Panc1 (cell line): Measurements from ENCODE around the gene PCBP4. TPM values are rescaled to one million over a fixed set of nuclear protein-coding genes. Genes with fewer than 3 reads are reported as not detected.

Source experiments
- ATAC-seq: fragments of 200-7000 bp; cut with Tn5 transposase; 2 replicates; pipeline ENCODE4 v1.9.1; 2020; ENCODE audit warnings: mild to moderate bottlenecking, moderate library complexity
- BruUV-seq: library from RNA; stranded (reverse); fragments of 400-500 nt; replicated peaks from 2 replicates; lab custom pipeline; 2021; lab: Mats Ljungman, UMichigan
- CTCF ChIA-PET: fragments of 300-600 bp; sonication (Branson Sonifier 250); formaldehyde crosslinking; loops from one replicate; lab custom pipeline; 2022; ENCODE audit warnings: antibody characterized with exemption; lab: Charles Lee
- POLR2A ChIA-PET: fragments of 300-600 bp; sonication (Branson Sonifier 250); formaldehyde crosslinking; loops from one replicate; lab custom pipeline; 2022; ENCODE audit warnings: antibody characterized with exemption; lab: Charles Lee
- DNase-seq: peaks from one replicate; pipeline ENCODE4 v3.0.0-alpha.2; 2010; ENCODE audit warnings: low read depth, low spot score
- H3K27ac ChIP-seq: 2 replicates; pipeline ENCODE4 v1.5.1; 2011; ENCODE audit warnings: mild to moderate bottlenecking, low read length, inconsistent platforms
- H3K27me3 ChIP-seq: fragments of 200-500 bp; sonication (Bioruptor generic); 2 replicates; pipeline ENCODE4 v1.6.0; 2014; ENCODE audit warnings: low read length, inconsistent platforms; ENCODE audit not compliant: control insufficient read depth, insufficient read depth
- H3K36me3 ChIP-seq: fragments of 200-500 bp; sonication (Bioruptor generic); 2 replicates; pipeline ENCODE4 v1.5.1; 2014; ENCODE audit warnings: inconsistent platforms, mild to moderate bottlenecking, low read length, moderate library complexity; ENCODE audit not compliant: control insufficient read depth, insufficient read depth
- H3K4me1 ChIP-seq: 2 replicates; pipeline ENCODE4 v1.5.1; 2011; ENCODE audit warnings: inconsistent platforms, mild to moderate bottlenecking, low read length, moderate library complexity; ENCODE audit not compliant: control insufficient read depth, insufficient read depth
- H3K4me3 ChIP-seq, 2 experiments: 2 replicates each; pipeline ENCODE4 v1.5.1; 2011 to 2012; ENCODE audit warnings: low read depth in 2 of 2, low read length in 2 of 2, mild to moderate bottlenecking in 2 of 2, inconsistent platforms in 1 of 2, moderate library complexity in 1 of 2
- H3K9me3 ChIP-seq: fragments of 200-500 bp; sonication (Bioruptor generic); 2 replicates; pipeline ENCODE4 v1.5.1; 2014; ENCODE audit warnings: low read depth, mild to moderate bottlenecking, inconsistent platforms, low read length, moderate library complexity; ENCODE audit not compliant: control insufficient read depth, insufficient read depth
- CTCF ChIP-seq: fragments of 450-650 bp; IDR thresholded peaks from 2 replicates; pipeline ENCODE4 v1.5.1; 2017; ENCODE audit warnings: mild to moderate bottlenecking
- POLR2AphosphoS5 ChIP-seq: IDR thresholded peaks from 2 replicates; pipeline ENCODE4 v1.6.1; 2012; ENCODE audit warnings: mild to moderate bottlenecking, low read depth, low read length, moderate library complexity
- REST ChIP-seq, 2 experiments: IDR thresholded peaks; 2 replicates each; pipeline ENCODE4 v1.6.1; 2011 to 2012; ENCODE audit warnings: low read depth in 2 of 2, control low read depth in 1 of 2, low read length in 1 of 2, mild to moderate bottlenecking in 1 of 2, moderate library complexity in 1 of 2; ENCODE audit not compliant: insufficient read depth in 1 of 2
- SIN3A ChIP-seq: IDR thresholded peaks from 2 replicates; pipeline ENCODE4 v1.6.1; 2012; ENCODE audit warnings: low read depth, mild to moderate bottlenecking, low read length, moderate library complexity, borderline replicate concordance; ENCODE audit not compliant: insufficient read depth
- TCF7L2 ChIP-seq: IDR thresholded peaks from 2 replicates; pipeline ENCODE4 v1.6.1; 2011; ENCODE audit warnings: mild to moderate bottlenecking, low read depth, low read length, inconsistent platforms
- in situ Hi-C: cut with HindIII; loops from 2 replicates; pipeline ENCODE4 v1.10.0; 2016; ENCODE audit warnings: low sequenced_read_pairs, low pct_unique_long_range_greater_than_20kb
- intact Hi-C: fragments of 100-400 bp; cut with micrococcal nuclease; formaldehyde crosslinking; loops from one replicate; pipeline ENCODE4 v1.10.0; 2022; ENCODE audit not compliant: unreplicated experiment
- total RNA-seq: library from RNA; stranded (reverse); gene quantifications from one replicate; pipeline ENCODE4 v1.2.1, GENCODE V29; 2021; ENCODE audit not compliant: unreplicated experiment

PCBP4 gene
- total RNA-seq, 1 experiment from 2014 or later, result 58.0 TPM

GRCh38 chr3:51988286-51989146 lies 21.3 kb upstream of the PCBP4 start:
- no peaks in the 10 kb centered on the region for H3K9me3 ChIP-seq
- peaks cover 6% of the 10 kb centered on the region for H3K4me1 ChIP-seq
- intact Hi-C loops (no loop called here), in situ Hi-C loops (no loop called here)
- no peak overlapping the region for H3K27ac ChIP-seq
- no peak for DNase-seq
- ChIA-PET POLR2A (no interaction called here), CTCF (no interaction called here)
- no peaks in the 10 kb centered on the region for H3K27me3 ChIP-seq
- H3K36me3 ChIP-seq, result no peaks in the 10 kb centered on the region
- H3K4me3 ChIP-seq, result no peak overlapping the region
- TF ChIP-seq CTCF (no peak), SIN3A (no peak), POLR2AphosphoS5 (no peak), REST (IDR thresholded peaks at IDR 0.05; ENCODE audit: insufficient read depth in 1 of 2, low read depth in 2 of 2, low read length in 1 of 2) (no peak), TCF7L2 (no peak)
- no peak for ATAC-seq
- no TSS peak for BruUV-seq

GRCh38 chr3:51987568-51987967 lies 20.3 kb upstream of the PCBP4 start:
- intact Hi-C loops, result no loop called here
- CTCF ChIA-PET, result no interaction called here
- POLR2A ChIA-PET, result no interaction called here
- Histone ChIP-seq H3K27me3 (no peaks in the 10 kb centered on the region), H3K9me3 (no peaks in the 10 kb centered on the region), H3K4me3 (no peak overlapping the region), H3K36me3 (no peaks in the 10 kb centered on the region), H3K27ac (no peak overlapping the region), H3K4me1 (peaks cover 3% of the 10 kb centered on the region; the same call in 1 of the 2 replicates)
- no peak for TF ChIP-seq TCF7L2
- TF ChIP-seq CTCF, result no peak
- TF ChIP-seq POLR2AphosphoS5, result no peak
- no peak for TF ChIP-seq REST (IDR thresholded peaks at IDR 0.05; ENCODE audit: insufficient read depth in 1 of 2, low read depth in 2 of 2, low read length in 1 of 2)
- in situ Hi-C loops, result no loop called here
- no TSS peak for BruUV-seq
- ATAC-seq (no peak), DNase-seq (no peak)
